Panc1 (cell line): Measurements from ENCODE around the gene PROK2. TPM values are rescaled to one million over a fixed set of nuclear protein-coding genes. Genes with fewer than 3 reads are reported as not detected.

Experiments
- ATAC-seq: fragments of 200-7000 bp; cut with Tn5 transposase; 2 replicates; pipeline ENCODE4 v1.9.1; 2020; ENCODE audit warnings: mild to moderate bottlenecking, moderate library complexity
- BruUV-seq: library from RNA; stranded (reverse); fragments of 400-500 nt; replicated peaks from 2 replicates; lab custom pipeline; 2021; lab: Mats Ljungman, UMichigan
- CTCF ChIA-PET: fragments of 300-600 bp; sonication (Branson Sonifier 250); formaldehyde crosslinking; loops from one replicate; lab custom pipeline; 2022; ENCODE audit warnings: antibody characterized with exemption; lab: Charles Lee
- POLR2A ChIA-PET: fragments of 300-600 bp; sonication (Branson Sonifier 250); formaldehyde crosslinking; loops from one replicate; lab custom pipeline; 2022; ENCODE audit warnings: antibody characterized with exemption; lab: Charles Lee
- DNase-seq: peaks from one replicate; pipeline ENCODE4 v3.0.0-alpha.2; 2010; ENCODE audit warnings: low read depth, low spot score
- H3K27ac ChIP-seq: 2 replicates; pipeline ENCODE4 v1.5.1; 2011; ENCODE audit warnings: mild to moderate bottlenecking, low read length, inconsistent platforms
- H3K27me3 ChIP-seq: fragments of 200-500 bp; sonication (Bioruptor generic); 2 replicates; pipeline ENCODE4 v1.6.0; 2014; ENCODE audit warnings: low read length, inconsistent platforms; ENCODE audit not compliant: control insufficient read depth, insufficient read depth
- H3K36me3 ChIP-seq: fragments of 200-500 bp; sonication (Bioruptor generic); 2 replicates; pipeline ENCODE4 v1.5.1; 2014; ENCODE audit warnings: inconsistent platforms, mild to moderate bottlenecking, low read length, moderate library complexity; ENCODE audit not compliant: control insufficient read depth, insufficient read depth
- H3K4me1 ChIP-seq: 2 replicates; pipeline ENCODE4 v1.5.1; 2011; ENCODE audit warnings: inconsistent platforms, mild to moderate bottlenecking, low read length, moderate library complexity; ENCODE audit not compliant: control insufficient read depth, insufficient read depth
- H3K4me3 ChIP-seq, 2 experiments: 2 replicates each; pipeline ENCODE4 v1.5.1; 2011 to 2012; ENCODE audit warnings: low read depth in 2 of 2, low read length in 2 of 2, mild to moderate bottlenecking in 2 of 2, inconsistent platforms in 1 of 2, moderate library complexity in 1 of 2
- H3K9me3 ChIP-seq: fragments of 200-500 bp; sonication (Bioruptor generic); 2 replicates; pipeline ENCODE4 v1.5.1; 2014; ENCODE audit warnings: low read depth, mild to moderate bottlenecking, inconsistent platforms, low read length, moderate library complexity; ENCODE audit not compliant: control insufficient read depth, insufficient read depth
- CTCF ChIP-seq: fragments of 450-650 bp; IDR thresholded peaks from 2 replicates; pipeline ENCODE4 v1.5.1; 2017; ENCODE audit warnings: mild to moderate bottlenecking
- POLR2AphosphoS5 ChIP-seq: IDR thresholded peaks from 2 replicates; pipeline ENCODE4 v1.6.1; 2012; ENCODE audit warnings: mild to moderate bottlenecking, low read depth, low read length, moderate library complexity
- REST ChIP-seq, 2 experiments: IDR thresholded peaks; 2 replicates each; pipeline ENCODE4 v1.6.1; 2011 to 2012; ENCODE audit warnings: low read depth in 2 of 2, control low read depth in 1 of 2, low read length in 1 of 2, mild to moderate bottlenecking in 1 of 2, moderate library complexity in 1 of 2; ENCODE audit not compliant: insufficient read depth in 1 of 2
- SIN3A ChIP-seq: IDR thresholded peaks from 2 replicates; pipeline ENCODE4 v1.6.1; 2012; ENCODE audit warnings: low read depth, mild to moderate bottlenecking, low read length, moderate library complexity, borderline replicate concordance; ENCODE audit not compliant: insufficient read depth
- TCF7L2 ChIP-seq: IDR thresholded peaks from 2 replicates; pipeline ENCODE4 v1.6.1; 2011; ENCODE audit warnings: mild to moderate bottlenecking, low read depth, low read length, inconsistent platforms
- in situ Hi-C: cut with HindIII; loops from 2 replicates; pipeline ENCODE4 v1.10.0; 2016; ENCODE audit warnings: low sequenced_read_pairs, low pct_unique_long_range_greater_than_20kb
- intact Hi-C: fragments of 100-400 bp; cut with micrococcal nuclease; formaldehyde crosslinking; loops from one replicate; pipeline ENCODE4 v1.10.0; 2022; ENCODE audit not compliant: unreplicated experiment
- total RNA-seq: library from RNA; stranded (reverse); gene quantifications from one replicate; pipeline ENCODE4 v1.2.1, GENCODE V29; 2021; ENCODE audit not compliant: unreplicated experiment

PROK2 gene
- total RNA-seq, 1 experiment from 2014 or later: not detected

GRCh38 chr3:71805691-71806090 lies 20.7 kb upstream of the PROK2 start:
- Histone ChIP-seq H3K4me3 (no peak overlapping the region), H3K27me3 (no peaks in the 10 kb centered on the region), H3K4me1 (no peaks in the 10 kb centered on the region), H3K36me3 (no peaks in the 10 kb centered on the region), H3K27ac (no peak overlapping the region), H3K9me3 (no peaks in the 10 kb centered on the region)
- intact Hi-C loops (no loop called here), in situ Hi-C loops (no loop called here)
- no peak for ATAC-seq
- no peak for TF ChIP-seq TCF7L2
- no peak for TF ChIP-seq CTCF
- TF ChIP-seq REST (IDR thresholded peaks at IDR 0.05; ENCODE audit: insufficient read depth in 1 of 2, low read depth in 2 of 2, low read length in 1 of 2): no peak
- TF ChIP-seq POLR2AphosphoS5: no peak
- TF ChIP-seq SIN3A: no peak
- ChIA-PET POLR2A (no interaction called here), CTCF (no interaction called here)
- no peak for DNase-seq
- BruUV-seq: no TSS peak

GRCh38 chr3:71805199-71805598 lies 20.3 kb upstream of the PROK2 start:
- no peaks in the 10 kb centered on the region for H3K9me3 ChIP-seq
- TF ChIP-seq SIN3A: no peak
- no peak for TF ChIP-seq TCF7L2
- no peak for TF ChIP-seq POLR2AphosphoS5
- no peak for TF ChIP-seq REST (IDR thresholded peaks at IDR 0.05; ENCODE audit: insufficient read depth in 1 of 2, low read depth in 2 of 2, low read length in 1 of 2)
- no peak for TF ChIP-seq CTCF
- BruUV-seq: no TSS peak
- ATAC-seq (no peak), DNase-seq (no peak)
- intact Hi-C loops: no loop called here
- H3K36me3 ChIP-seq: no peaks in the 10 kb centered on the region
- no peak overlapping the region for H3K4me3 ChIP-seq
- H3K27ac ChIP-seq: no peak overlapping the region
- ChIA-PET CTCF (no interaction called here), POLR2A (no interaction called here)
- in situ Hi-C loops: no loop called here
- H3K4me1 ChIP-seq: no peaks in the 10 kb centered on the region
- H3K27me3 ChIP-seq: no peaks in the 10 kb centered on the region
